ENCODE data around the gene SRD5A1. TPM values are rescaled to one million over a fixed set of nuclear protein-coding genes. Genes with fewer than 3 reads are reported as not detected.

SRD5A1 gene
- total RNA-seq, 1 experiment from 2014 or later = 29.9 TPM

DNA sequence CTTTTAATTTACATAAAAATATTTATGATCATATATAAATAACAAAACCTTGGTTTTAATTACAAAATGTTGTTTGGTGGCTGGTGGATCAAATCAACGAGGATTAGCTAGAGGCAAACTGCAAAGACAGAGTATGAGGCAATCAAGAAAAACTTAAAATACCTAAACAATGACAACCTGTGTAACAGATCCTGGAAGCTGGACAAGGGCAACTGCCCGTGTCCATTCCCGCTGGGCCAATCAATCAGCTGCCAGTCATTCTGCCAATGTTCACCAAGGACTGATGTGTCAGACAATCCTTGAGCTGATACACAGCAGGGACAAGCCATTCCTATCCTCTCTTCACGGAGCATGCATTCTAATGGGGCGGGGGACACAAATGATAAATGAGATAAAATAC lies 76.8 kb downstream of the SRD5A1 start:
- H3K56ac ChIP-seq (ENCODE audit: insufficient read length, low read depth, low read length) = no peak overlapping the region

More for the DNA sequence above, 76.8 kb downstream of the SRD5A1 start:
- no peak overlapping the region for H2AK5ac ChIP-seq (ENCODE audit: insufficient read length, low read length)
- Mint-ChIP-seq H3K9me3 (no peaks in the 10 kb centered on the region; a peak in 2 of 5 replicates), H3K36me3 (ENCODE audit: insufficient read depth in 1 of 3, low read depth in 3 of 3) (no peaks in the 10 kb centered on the region; a peak in 1 of 7 replicates), H3K27me3 (ENCODE audit: low read depth) (peaks cover 20% of the 10 kb centered on the region), H3K4me1 (peaks cover 11 to 12% of the 10 kb centered on the region in 2 experiments), H3K4me3 (no peak overlapping the region), H3K27ac (no peak overlapping the region)
- H4K8ac ChIP-seq (replicated peaks; ENCODE audit: insufficient read length, low read depth, low read length) = no peak overlapping the region
- H3K23me2 ChIP-seq (ENCODE audit: insufficient read length, low read depth, low read length, poor library complexity, severe bottlenecking) = peaks cover 11% of the 10 kb centered on the region
- WGBS (ENCODE audit: extremely low coverage, insufficient read length, low lambda C conversion rate) = no CpG with 5 or more reads among the region's 5 CpGs
- no peak overlapping the region for H2BK20ac ChIP-seq (ENCODE audit: low read depth, low read length, poor library complexity, severe bottlenecking)
- DNase-seq = no peak
- H2BK5ac ChIP-seq (ENCODE audit: insufficient read length, low read length) = no peak overlapping the region
- H3K9ac ChIP-seq (ENCODE audit: extremely low read depth, insufficient read length, low read length) = no peak overlapping the region
- H3K27ac ChIP-seq (ENCODE audit: insufficient read length, low read depth, low read length) = no peak overlapping the region
- H3K18ac ChIP-seq (ENCODE audit: insufficient read length, low read depth, low read length) = no peak overlapping the region
- TF ChIP-seq CTCF (conservative IDR thresholded peaks at IDR 0.05) = no peak
- H3K4me1 ChIP-seq (ENCODE audit: insufficient read depth, low read length) = no peaks in the 10 kb centered on the region
- peaks cover 3% of the 10 kb centered on the region; the same call in 1 of the 2 replicates for H3K79me2 ChIP-seq (ENCODE audit: insufficient read depth, low read length)
- H3K14ac ChIP-seq (ENCODE audit: insufficient read depth, low read length) = no peak overlapping the region
- H2BK12ac ChIP-seq (ENCODE audit: insufficient read length, low read depth, low read length) = no peak overlapping the region
- H3K4ac ChIP-seq (ENCODE audit: low read depth, low read length) = no peak overlapping the region
- H3T11ph ChIP-seq (ENCODE audit: low read length) = no peak overlapping the region
- H2AFZ ChIP-seq (ENCODE audit: low read length) = no peak overlapping the region
- no peak overlapping the region for H3K4me2 ChIP-seq (ENCODE audit: insufficient read depth, insufficient read length, low read length)
- H4K91ac ChIP-seq (ENCODE audit: insufficient read length, low read depth, low read length) = no peak overlapping the region
- no peak overlapping the region for H2BK15ac ChIP-seq (ENCODE audit: low read depth, low read length)
- no peaks in the 10 kb centered on the region for H3K9me3 ChIP-seq (ENCODE audit: control insufficient read depth, low read depth, low read length)
- H2BK120ac ChIP-seq (ENCODE audit: low read depth, low read length, poor library complexity, severe bottlenecking) = no peak overlapping the region
- no peaks in the 10 kb centered on the region for H4K20me1 ChIP-seq (ENCODE audit: control insufficient read depth, insufficient read depth, insufficient read length)
- H3K27me3 ChIP-seq (ENCODE audit: insufficient read depth, low read length) = no peaks in the 10 kb centered on the region
- H3K79me1 ChIP-seq (ENCODE audit: insufficient read depth, low read depth, low read length, poor library complexity, severe bottlenecking) = no peaks in the 10 kb centered on the region
- H4K5ac ChIP-seq (ENCODE audit: insufficient read length, low read depth, low read length) = no peak overlapping the region
- H3K23ac ChIP-seq (ENCODE audit: insufficient read length, low read depth, low read length) = no peak overlapping the region

Measured in H9 (cell line).